ENCODE data around the gene CTSF. TPM values are rescaled to one million over a fixed set of nuclear protein-coding genes. Genes with fewer than 3 reads are reported as not detected.

Gene CTSF
- total and polyA plus RNA-seq, 2 of the 13 experiments (the other 11 are each of a cell fraction or from before 2014, with no cell fraction given): not detected

GRCh38 chr11:66592457-66593302 lies 24.3 kb upstream of the CTSF start, which contains the start of the genes CCDC87 and CCS (continued):
- TF ChIP-seq, protein P1, sequence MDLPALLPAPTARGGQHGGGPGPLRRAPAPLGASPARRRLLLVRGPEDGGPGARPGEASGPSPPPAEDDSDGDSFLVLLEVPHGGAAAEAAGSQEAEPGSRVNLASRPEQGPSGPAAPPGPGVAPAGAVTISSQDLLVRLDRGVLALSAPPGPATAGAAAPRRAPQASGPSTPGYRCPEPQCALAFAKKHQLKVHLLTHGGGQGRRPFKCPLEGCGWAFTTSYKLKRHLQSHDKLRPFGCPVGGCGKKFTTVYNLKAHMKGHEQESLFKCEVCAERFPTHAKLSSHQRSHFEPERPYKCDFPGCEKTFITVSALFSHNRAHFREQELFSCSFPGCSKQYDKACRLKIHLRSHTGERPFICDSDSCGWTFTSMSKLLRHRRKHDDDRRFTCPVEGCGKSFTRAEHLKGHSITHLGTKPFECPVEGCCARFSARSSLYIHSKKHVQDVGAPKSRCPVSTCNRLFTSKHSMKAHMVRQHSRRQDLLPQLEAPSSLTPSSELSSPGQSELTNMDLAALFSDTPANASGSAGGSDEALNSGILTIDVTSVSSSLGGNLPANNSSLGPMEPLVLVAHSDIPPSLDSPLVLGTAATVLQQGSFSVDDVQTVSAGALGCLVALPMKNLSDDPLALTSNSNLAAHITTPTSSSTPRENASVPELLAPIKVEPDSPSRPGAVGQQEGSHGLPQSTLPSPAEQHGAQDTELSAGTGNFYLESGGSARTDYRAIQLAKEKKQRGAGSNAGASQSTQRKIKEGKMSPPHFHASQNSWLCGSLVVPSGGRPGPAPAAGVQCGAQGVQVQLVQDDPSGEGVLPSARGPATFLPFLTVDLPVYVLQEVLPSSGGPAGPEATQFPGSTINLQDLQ (CRISPR knock-in tag; IDR thresholded peaks at IDR 0.05): no peak
- no peak; the same call in 1 of the 2 replicates for TF ChIP-seq ZBTB4 (CRISPR knock-in tag; IDR thresholded peaks at IDR 0.05; ENCODE audit: borderline replicate concordance)
- 0 out of 2 replicates have a peak, but pooled peaks have one; percentile 22 for TF ChIP-seq STAT5B (CRISPR knock-in tag; IDR thresholded peaks at IDR 0.05)
- TF ChIP-seq ZSCAN21 (CRISPR knock-in tag; IDR thresholded peaks at IDR 0.05; ENCODE audit: borderline replicate concordance): peak; percentile 59; the same call in 1 of the 2 replicates
- TF ChIP-seq BCL6 (CRISPR knock-in tag; IDR thresholded peaks at IDR 0.05): peak; percentile 77
- TF ChIP-seq ZNF33B (CRISPR knock-in tag; IDR thresholded peaks at IDR 0.05): 0 out of 2 replicates have a peak, but pooled peaks have one; percentile 82
- TF ChIP-seq ZFP82 (CRISPR knock-in tag; IDR thresholded peaks at IDR 0.05; ENCODE audit: borderline replicate concordance): no peak; the same call in 1 of the 2 replicates
- TF ChIP-seq, protein P2, sequence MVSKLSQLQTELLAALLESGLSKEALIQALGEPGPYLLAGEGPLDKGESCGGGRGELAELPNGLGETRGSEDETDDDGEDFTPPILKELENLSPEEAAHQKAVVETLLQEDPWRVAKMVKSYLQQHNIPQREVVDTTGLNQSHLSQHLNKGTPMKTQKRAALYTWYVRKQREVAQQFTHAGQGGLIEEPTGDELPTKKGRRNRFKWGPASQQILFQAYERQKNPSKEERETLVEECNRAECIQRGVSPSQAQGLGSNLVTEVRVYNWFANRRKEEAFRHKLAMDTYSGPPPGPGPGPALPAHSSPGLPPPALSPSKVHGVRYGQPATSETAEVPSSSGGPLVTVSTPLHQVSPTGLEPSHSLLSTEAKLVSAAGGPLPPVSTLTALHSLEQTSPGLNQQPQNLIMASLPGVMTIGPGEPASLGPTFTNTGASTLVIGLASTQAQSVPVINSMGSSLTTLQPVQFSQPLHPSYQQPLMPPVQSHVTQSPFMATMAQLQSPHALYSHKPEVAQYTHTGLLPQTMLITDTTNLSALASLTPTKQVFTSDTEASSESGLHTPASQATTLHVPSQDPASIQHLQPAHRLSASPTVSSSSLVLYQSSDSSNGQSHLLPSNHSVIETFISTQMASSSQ (IDR thresholded peaks at IDR 0.05; ENCODE audit: low read depth): no peak
- TF ChIP-seq, protein P2 (CRISPR knock-in tag; IDR thresholded peaks at IDR 0.05; ENCODE audit: borderline replicate concordance): peak; percentile 37; the same call in 1 of the 2 replicates
- peak; percentile 7; the same call in 1 of the 2 replicates for TF ChIP-seq ZNF441 (CRISPR knock-in tag; IDR thresholded peaks at IDR 0.05; ENCODE audit: borderline replicate concordance)
- TF ChIP-seq MEIS2 (CRISPR knock-in tag; IDR thresholded peaks at IDR 0.05): peak; percentile 74
- TF ChIP-seq ZNF3 (CRISPR knock-in tag; IDR thresholded peaks at IDR 0.05): no peak
- TF ChIP-seq, protein P3, sequence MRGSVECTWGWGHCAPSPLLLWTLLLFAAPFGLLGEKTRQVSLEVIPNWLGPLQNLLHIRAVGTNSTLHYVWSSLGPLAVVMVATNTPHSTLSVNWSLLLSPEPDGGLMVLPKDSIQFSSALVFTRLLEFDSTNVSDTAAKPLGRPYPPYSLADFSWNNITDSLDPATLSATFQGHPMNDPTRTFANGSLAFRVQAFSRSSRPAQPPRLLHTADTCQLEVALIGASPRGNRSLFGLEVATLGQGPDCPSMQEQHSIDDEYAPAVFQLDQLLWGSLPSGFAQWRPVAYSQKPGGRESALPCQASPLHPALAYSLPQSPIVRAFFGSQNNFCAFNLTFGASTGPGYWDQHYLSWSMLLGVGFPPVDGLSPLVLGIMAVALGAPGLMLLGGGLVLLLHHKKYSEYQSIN (CRISPR knock-in tag; IDR thresholded peaks at IDR 0.05; ENCODE audit: borderline replicate concordance): no peak
- peak; percentile 73; the same call in 1 of the 2 replicates for TF ChIP-seq EEA1 (CRISPR knock-in tag; IDR thresholded peaks at IDR 0.05; ENCODE audit: borderline replicate concordance)
- TF ChIP-seq ZNF75D (CRISPR knock-in tag; IDR thresholded peaks at IDR 0.05; ENCODE audit: borderline replicate concordance): no peak
- peak; percentile 39 for TF ChIP-seq ZNF883 (CRISPR knock-in tag; IDR thresholded peaks at IDR 0.05; ENCODE audit: not compliant biosample characterization)
- 0 out of 2 replicates have a peak, but pooled peaks have one; percentile 62 for TF ChIP-seq TBP (CRISPR knock-in tag; IDR thresholded peaks at IDR 0.05)
